ENCODE data around the gene SEMA5B.

Gene SEMA5B

DNA sequence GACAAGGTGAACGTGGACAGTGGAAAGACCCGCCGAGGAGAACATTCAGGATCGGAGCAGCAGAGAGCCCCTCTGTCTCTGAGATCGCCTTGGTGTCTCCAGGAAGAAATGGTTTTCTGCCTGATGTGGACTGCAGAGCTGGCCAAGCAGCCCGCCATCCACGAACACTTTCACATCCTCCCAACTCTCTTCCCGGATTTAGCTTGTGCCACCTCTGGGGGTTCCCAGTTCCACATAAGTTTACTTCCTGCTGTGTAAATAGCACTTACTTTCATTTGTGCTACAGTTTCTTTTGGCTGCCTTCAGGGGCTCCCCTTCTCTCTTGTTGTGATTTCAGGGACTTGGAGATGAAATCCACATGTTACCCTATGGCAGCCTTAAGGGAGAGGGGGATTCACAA, 48.4 kb downstream of the SEMA5B start:
- no peak for DNase-seq (ENCODE audit: extremely low read depth, low read depth)

DNA sequence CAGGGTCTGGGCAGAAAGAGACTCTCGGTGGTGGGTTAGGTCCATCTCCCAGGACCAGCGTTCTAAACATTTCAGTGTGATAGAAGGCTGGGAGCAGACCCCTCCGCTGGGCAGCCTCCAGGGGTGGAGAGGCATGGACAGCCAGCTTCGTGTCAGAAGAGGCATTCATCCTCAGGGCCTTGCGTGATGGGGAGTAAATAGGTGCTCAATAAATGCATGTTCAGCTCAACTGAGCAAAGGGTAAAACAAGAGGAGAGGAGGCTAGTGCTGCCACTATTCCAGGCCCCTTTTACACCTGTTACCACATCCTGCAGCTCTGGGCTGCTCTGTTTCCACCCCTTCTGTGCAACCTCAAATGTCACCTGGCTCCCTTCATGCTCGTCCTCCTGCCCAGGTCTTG, 49.0 kb downstream of the SEMA5B start:
- no peak overlapping the region for H3K4me3 ChIP-seq (replicated peaks; ENCODE audit: low read depth, low read length)
- DNase-seq (ENCODE audit: extremely low read depth, low read depth): no peak
- TF ChIP-seq, protein P1, sequence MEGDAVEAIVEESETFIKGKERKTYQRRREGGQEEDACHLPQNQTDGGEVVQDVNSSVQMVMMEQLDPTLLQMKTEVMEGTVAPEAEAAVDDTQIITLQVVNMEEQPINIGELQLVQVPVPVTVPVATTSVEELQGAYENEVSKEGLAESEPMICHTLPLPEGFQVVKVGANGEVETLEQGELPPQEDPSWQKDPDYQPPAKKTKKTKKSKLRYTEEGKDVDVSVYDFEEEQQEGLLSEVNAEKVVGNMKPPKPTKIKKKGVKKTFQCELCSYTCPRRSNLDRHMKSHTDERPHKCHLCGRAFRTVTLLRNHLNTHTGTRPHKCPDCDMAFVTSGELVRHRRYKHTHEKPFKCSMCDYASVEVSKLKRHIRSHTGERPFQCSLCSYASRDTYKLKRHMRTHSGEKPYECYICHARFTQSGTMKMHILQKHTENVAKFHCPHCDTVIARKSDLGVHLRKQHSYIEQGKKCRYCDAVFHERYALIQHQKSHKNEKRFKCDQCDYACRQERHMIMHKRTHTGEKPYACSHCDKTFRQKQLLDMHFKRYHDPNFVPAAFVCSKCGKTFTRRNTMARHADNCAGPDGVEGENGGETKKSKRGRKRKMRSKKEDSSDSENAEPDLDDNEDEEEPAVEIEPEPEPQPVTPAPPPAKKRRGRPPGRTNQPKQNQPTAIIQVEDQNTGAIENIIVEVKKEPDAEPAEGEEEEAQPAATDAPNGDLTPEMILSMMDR (IDR thresholded peaks at IDR 0.05; ENCODE audit: low read depth, low read length, missing control alignments): no peak

More for the DNA sequence above, 48.4 kb downstream of the SEMA5B start:
- TF ChIP-seq, protein P1 (IDR thresholded peaks at IDR 0.05; ENCODE audit: low read depth, low read length, missing control alignments): no peak
- H3K4me3 ChIP-seq (replicated peaks; ENCODE audit: low read depth, low read length): no peak overlapping the region

DNA sequence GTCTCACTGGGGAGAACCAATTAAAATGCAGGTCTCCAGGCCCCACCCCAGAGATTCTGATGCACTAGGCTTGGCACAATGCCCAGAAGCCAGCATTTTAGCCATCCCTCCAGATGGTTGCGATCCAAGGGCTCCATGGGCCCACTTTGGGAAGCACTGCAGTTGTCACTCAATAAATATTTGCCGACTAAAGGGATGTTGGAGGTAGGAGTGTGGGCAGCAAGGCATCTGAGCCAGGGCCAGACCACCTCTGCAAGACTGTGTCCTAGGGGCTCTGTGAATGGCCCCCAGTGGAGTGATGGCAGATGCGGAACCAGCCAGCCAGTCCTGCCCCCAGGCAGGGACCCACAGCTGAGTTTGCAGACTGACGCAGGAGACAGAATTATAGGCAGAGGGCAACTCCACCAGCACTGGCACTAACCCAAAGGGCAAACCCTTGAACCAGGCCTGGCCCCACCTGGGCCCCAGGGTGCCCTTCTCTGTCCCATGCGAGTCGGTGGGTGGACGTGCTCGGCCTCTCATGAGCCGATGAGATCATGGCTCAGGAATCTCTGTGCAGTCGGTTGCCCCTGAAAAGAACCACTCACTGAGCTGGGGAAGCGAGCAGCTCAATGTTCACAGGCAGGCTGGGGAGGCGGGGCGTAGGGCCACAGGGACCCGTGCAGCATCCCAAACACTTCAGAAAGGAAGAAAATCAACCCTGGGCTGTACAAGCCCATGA, 49.7 kb downstream of the SEMA5B start:
- TF ChIP-seq, protein P1 (IDR thresholded peaks at IDR 0.05; ENCODE audit: low read depth, low read length, missing control alignments): no peak
- DNase-seq (ENCODE audit: extremely low read depth, low read depth): no peak
- H3K4me3 ChIP-seq (replicated peaks; ENCODE audit: low read depth, low read length): no peak overlapping the region

DNA sequence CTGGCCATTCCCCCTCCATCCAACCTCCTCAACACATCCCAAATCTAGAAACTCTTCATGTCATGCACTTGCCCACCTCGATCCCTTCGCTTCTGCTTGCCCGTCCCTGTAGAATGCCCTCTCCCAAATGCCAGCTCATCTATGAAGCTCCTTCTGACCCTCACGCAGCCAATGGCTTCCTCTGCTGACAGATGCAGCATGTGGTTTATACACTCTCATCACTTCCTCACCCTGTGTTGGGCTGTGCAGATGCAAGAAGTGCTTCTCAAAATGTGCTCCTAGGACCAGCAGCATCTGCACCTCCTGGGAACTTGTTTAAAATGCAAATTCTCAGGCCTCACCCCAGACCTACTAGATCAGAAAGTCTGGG, 51.7 kb downstream of the SEMA5B start:
- H3K4me3 ChIP-seq (replicated peaks; ENCODE audit: low read depth, low read length): no peak overlapping the region
- DNase-seq (ENCODE audit: extremely low read depth, low read depth): no peak
- TF ChIP-seq, protein P1 (IDR thresholded peaks at IDR 0.05; ENCODE audit: low read depth, low read length, missing control alignments): no peak

DNA sequence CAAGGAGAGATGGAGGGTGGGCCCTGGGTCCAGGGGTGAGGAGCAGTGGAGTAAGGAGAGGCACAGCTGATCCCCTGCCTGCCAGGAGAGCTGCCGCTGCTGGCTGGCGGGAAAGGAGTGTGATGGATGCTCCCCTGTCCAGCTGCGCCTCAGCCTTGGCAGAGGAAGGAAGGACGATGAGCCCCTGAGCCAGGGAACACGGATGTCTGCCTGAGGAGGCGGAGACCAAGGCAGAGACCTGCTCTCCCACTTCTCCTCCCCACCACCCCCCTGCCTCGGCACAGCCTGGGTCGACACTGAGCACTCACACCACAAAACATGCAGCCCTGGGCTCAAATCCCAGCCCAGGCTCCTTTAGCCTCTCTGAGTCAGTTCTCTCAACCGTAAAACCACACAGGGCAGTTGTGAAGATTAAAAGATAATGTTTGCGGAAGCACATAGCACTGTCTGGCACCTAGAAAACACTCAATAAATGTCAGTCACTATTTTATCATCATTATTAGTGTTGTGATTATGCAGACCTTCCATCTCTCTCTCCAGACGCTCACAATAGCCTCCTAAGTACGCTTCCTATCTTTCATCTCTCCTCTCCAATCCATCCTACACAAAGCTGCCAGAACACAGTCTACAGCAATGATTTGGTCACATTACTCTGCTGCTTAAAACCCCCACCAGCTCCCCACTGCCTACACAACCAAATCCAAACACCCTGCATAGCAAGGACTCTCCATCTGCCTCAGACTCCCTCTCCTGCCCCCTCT, 52.2 kb downstream of the SEMA5B start:
- TF ChIP-seq, protein P1 (IDR thresholded peaks at IDR 0.05; ENCODE audit: low read depth, low read length, missing control alignments): no peak
- DNase-seq (ENCODE audit: extremely low read depth, low read depth): no peak
- H3K4me3 ChIP-seq (replicated peaks; ENCODE audit: low read depth, low read length): no peak overlapping the region

DNA sequence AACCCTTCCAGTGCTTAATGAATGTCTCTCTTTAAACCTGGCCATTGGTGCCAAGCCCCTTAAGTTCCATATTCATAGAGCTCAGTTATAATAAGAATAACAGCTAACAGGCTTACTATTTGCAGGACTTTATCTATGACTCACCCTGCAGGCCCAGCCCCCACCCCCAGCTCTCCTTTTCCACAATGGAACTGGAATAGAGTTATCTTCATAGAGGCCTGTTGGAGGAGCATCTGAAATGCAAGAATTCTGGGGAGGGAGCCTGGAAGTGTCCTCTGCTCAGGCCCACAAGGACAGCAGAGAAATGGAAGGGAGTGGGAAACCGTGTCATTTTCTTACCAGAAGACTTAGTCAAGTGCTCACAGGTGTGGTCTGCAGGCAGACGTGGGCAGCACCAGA, 52.8 kb downstream of the SEMA5B start:
- H3K4me3 ChIP-seq (replicated peaks; ENCODE audit: low read depth, low read length): no peak overlapping the region
- DNase-seq (ENCODE audit: extremely low read depth, low read depth): no peak
- TF ChIP-seq, protein P1 (IDR thresholded peaks at IDR 0.05; ENCODE audit: low read depth, low read length, missing control alignments): no peak

Data from HFF-Myc (cell line).